ENCODE measurements around the gene BHLHE41.

BHLHE41 gene

GRCh38 chr12:26143291-26143690 is 18.5 kb upstream of the BHLHE41 start:
- no peak for TF ChIP-seq EZH2phosphoT487 (IDR thresholded peaks at IDR 0.05; ENCODE audit: borderline replicate concordance)
- TF ChIP-seq CTCF (conservative IDR thresholded peaks at IDR 0.05; ENCODE audit: low read length): no peak
- H3F3A ChIP-seq (ENCODE audit: low read depth): no peaks in the 10 kb centered on the region

GRCh38 chr12:26138860-26139259 is 14.0 kb upstream of the BHLHE41 start:
- H3F3A ChIP-seq (ENCODE audit: low read depth): no peaks in the 10 kb centered on the region
- no peak overlapping the region for H3K9ac ChIP-seq (ENCODE audit: low read depth, low read length, poor library complexity, severe bottlenecking)

More at GRCh38 chr12:26143291-26143690, 18.5 kb upstream of the BHLHE41 start:
- Histone ChIP-seq H3K4me2 (ENCODE audit: low read depth, low read length, poor library complexity, severe bottlenecking) (no peak overlapping the region), H3K4me3 (ENCODE audit: low read length, poor library complexity, severe bottlenecking) (no peak overlapping the region), H3K9ac (ENCODE audit: low read depth, low read length, poor library complexity, severe bottlenecking) (no peak overlapping the region), H3K9me2 (replicated peaks; ENCODE audit: low read depth, low read length) (no peaks in the 10 kb centered on the region), H3K9me3 (ENCODE audit: insufficient read depth, low read depth, low read length) (no peaks in the 10 kb centered on the region), H3K4me1 (ENCODE audit: insufficient read depth, low read length, poor library complexity, severe bottlenecking) (no peaks in the 10 kb centered on the region), H3K36me3 (ENCODE audit: insufficient read depth, low read length) (no peaks in the 10 kb centered on the region), H2AFZ (ENCODE audit: low read length) (no peak overlapping the region), H3K79me2 (ENCODE audit: insufficient read depth, low read length) (no peaks in the 10 kb centered on the region), H3K27me3 (ENCODE audit: insufficient read depth, low read length, poor library complexity, severe bottlenecking) (no peaks in the 10 kb centered on the region), H4K20me1 (ENCODE audit: insufficient read depth, low read length, poor library complexity, severe bottlenecking) (no peaks in the 10 kb centered on the region)

GRCh38 chr12:26136688-26137087 is 11.9 kb upstream of the BHLHE41 start:
- H3K9ac ChIP-seq (ENCODE audit: low read depth, low read length, poor library complexity, severe bottlenecking): no peak overlapping the region
- TF ChIP-seq EZH2phosphoT487 (IDR thresholded peaks at IDR 0.05; ENCODE audit: borderline replicate concordance) (no peak), CTCF (conservative IDR thresholded peaks at IDR 0.05; ENCODE audit: low read length) (no peak)
- H3K27me3 ChIP-seq (ENCODE audit: insufficient read depth, low read length, poor library complexity, severe bottlenecking): no peaks in the 10 kb centered on the region
- H2AFZ ChIP-seq (ENCODE audit: low read length): no peak overlapping the region
- H3F3A ChIP-seq (ENCODE audit: low read depth): no peaks in the 10 kb centered on the region
- H3K4me1 ChIP-seq (ENCODE audit: insufficient read depth, low read length, poor library complexity, severe bottlenecking): no peaks in the 10 kb centered on the region
- H3K9me3 ChIP-seq (ENCODE audit: insufficient read depth, low read depth, low read length): no peaks in the 10 kb centered on the region
- H3K79me2 ChIP-seq (ENCODE audit: insufficient read depth, low read length): no peaks in the 10 kb centered on the region
- H3K36me3 ChIP-seq (ENCODE audit: insufficient read depth, low read length): no peaks in the 10 kb centered on the region
- H3K9me2 ChIP-seq (replicated peaks; ENCODE audit: low read depth, low read length): no peaks in the 10 kb centered on the region
- H3K4me2 ChIP-seq (ENCODE audit: low read depth, low read length, poor library complexity, severe bottlenecking): no peak overlapping the region
- no peak overlapping the region for H3K4me3 ChIP-seq (ENCODE audit: low read length, poor library complexity, severe bottlenecking)
- H4K20me1 ChIP-seq (ENCODE audit: insufficient read depth, low read length, poor library complexity, severe bottlenecking): no peaks in the 10 kb centered on the region

More at GRCh38 chr12:26138860-26139259, 14.0 kb upstream of the BHLHE41 start:
- Histone ChIP-seq H3K9me2 (replicated peaks; ENCODE audit: low read depth, low read length) (no peaks in the 10 kb centered on the region), H3K79me2 (ENCODE audit: insufficient read depth, low read length) (no peaks in the 10 kb centered on the region), H4K20me1 (ENCODE audit: insufficient read depth, low read length, poor library complexity, severe bottlenecking) (no peaks in the 10 kb centered on the region), H3K9me3 (ENCODE audit: insufficient read depth, low read depth, low read length) (no peaks in the 10 kb centered on the region), H3K4me1 (ENCODE audit: insufficient read depth, low read length, poor library complexity, severe bottlenecking) (no peaks in the 10 kb centered on the region), H3K27me3 (ENCODE audit: insufficient read depth, low read length, poor library complexity, severe bottlenecking) (no peaks in the 10 kb centered on the region), H2AFZ (ENCODE audit: low read length) (no peak overlapping the region), H3K4me2 (ENCODE audit: low read depth, low read length, poor library complexity, severe bottlenecking) (no peak overlapping the region), H3K4me3 (ENCODE audit: low read length, poor library complexity, severe bottlenecking) (no peak overlapping the region), H3K36me3 (ENCODE audit: insufficient read depth, low read length) (no peaks in the 10 kb centered on the region)
- TF ChIP-seq EZH2phosphoT487 (IDR thresholded peaks at IDR 0.05; ENCODE audit: borderline replicate concordance): no peak
- no peak for TF ChIP-seq CTCF (conservative IDR thresholded peaks at IDR 0.05; ENCODE audit: low read length)

All from Loucy (cell line).